DMS 273 (cell line): ENCODE data around the gene RAF1.
A peak's percentile ranks its signal among the peaks of the same experiment; 100 is the strongest.
"Not testable (repeated sequence)": the region's sequence is repeated elsewhere in the genome, so short reads cannot be mapped to it uniquely, and the experiment has no call there.

Experiments used
- DNase-seq: peaks from one replicate; lab custom pipeline; 2025; ENCODE audit not compliant: unreplicated experiment; lab: John Stamatoyannopoulos, UW

The RAF1 gene

DNA sequence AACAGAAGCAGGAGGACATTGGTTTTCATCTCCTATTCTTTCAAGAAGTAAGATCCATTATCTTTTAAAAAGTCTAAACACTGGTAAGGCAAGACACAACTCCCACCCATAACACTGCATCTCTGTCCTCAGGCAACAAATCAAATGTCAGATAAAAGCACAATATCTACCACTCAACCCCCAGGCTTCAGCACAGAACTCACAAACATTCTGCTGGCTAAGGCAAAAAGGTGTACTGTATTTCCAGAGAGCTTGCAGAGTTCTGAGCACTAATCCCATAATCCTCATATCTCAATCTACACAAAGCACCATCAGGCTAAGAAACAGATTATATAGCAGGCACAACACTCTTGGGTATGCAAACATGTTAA is 20.9 kb downstream of the RAF1 start:
- no peak for DNase-seq

GRCh38 chr3:12640853-12641252 is 23.1 kb downstream of the RAF1 start:
- DNase-seq: not testable (repeated sequence)

DNA sequence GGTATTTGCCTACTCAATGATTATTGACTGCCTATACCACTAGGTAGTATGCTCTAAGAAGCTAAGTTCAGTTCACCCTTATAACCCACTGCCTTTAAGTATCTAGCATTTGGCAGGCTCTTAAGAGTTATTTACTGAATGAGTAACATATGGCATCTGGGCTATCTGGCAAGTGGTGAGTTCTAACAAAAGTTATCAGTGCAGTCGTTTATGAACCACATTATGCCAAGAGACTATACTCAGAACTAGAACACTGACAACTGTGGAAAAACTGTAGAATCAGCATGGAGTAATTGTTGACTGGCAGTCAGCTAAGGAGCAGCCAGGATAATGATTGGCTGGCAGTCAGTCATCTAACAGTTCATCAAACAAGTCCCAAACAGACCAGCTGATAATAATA is 25.8 kb downstream of the RAF1 start:
- DNase-seq: peak; percentile 85

DNA sequence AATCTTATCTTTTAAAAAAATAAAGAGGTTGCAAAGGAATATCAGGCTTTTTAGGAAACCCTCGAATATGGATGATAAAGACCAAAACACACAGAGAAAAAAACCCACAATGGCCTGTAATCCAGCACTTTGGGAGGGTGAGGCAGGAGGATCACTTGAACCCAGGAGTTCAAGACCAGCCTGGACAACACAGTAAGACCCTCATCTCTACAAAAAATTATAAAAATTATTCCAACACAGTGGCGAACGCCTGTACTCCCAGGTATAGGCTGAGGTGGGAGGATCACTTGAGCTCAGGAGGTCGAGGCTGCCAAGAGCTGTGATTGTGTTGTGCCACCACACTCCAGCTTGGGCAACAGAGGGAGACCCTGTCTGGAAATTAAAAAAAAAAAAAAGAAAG is 30.8 kb downstream of the RAF1 start:
- DNase-seq: no peak

- DNase-seq: no peak
Observed at GRCh38 chr3:12632523-12632922, 31.4 kb downstream of the RAF1 start.

- not testable (repeated sequence) for DNase-seq
Observed at GRCh38 chr3:12630843-12631242, 33.1 kb downstream of the RAF1 start.

DNA sequence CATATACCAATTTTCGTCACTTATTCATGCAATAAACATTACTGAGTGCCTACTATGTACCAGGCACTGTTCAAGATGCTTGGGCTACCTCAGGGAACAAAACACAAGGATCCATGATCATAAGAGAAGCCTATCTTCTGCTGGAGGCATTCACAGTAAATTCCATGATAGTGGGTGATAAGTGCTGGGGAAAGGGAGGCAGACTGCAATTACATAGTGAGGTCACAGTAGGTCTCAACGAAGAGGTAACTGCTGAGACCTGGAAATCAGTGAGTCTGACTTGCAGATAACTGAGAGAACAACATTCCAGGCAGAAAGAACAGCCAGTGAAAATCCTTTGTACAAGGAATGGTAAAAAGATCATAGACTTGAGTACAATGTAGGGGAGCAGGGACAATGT is 33.6 kb downstream of the RAF1 start:
- no peak for DNase-seq

- peak; percentile 22 for DNase-seq
Observed at GRCh38 chr3:12629560-12629959, 34.4 kb downstream of the RAF1 start.

GRCh38 chr3:12628813-12629212 is 35.1 kb downstream of the RAF1 start:
- no peak for DNase-seq

DNA sequence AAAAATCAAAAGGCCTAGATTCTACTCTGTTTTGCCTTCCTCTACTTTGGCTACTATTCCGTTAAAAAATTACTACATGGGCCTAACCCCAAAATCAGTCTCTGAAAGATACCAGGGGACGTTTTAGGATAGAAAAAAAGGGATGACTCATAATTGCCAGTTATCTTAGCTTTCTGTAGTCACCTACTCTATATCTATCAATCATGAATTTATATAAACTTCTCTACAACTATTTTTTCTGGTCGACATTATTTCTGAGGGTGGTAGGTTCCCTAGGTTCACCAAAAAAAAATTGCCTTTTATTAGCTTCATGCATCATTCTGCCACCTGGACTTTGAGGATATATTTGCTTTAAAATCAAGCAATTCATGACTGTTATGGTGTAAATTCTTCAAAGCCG is 36.5 kb downstream of the RAF1 start:
- no peak for DNase-seq

GRCh38 chr3:12624964-12625363 is 39.0 kb downstream of the RAF1 start:
- DNase-seq: not testable (repeated sequence)

GRCh38 chr3:12624056-12624455 is 39.9 kb downstream of the RAF1 start:
- no peak for DNase-seq

- no peak for DNase-seq
Observed at GRCh38 chr3:12622335-12622734, 41.6 kb downstream of the RAF1 start.

GRCh38 chr3:12620729-12621128 is 43.2 kb downstream of the RAF1 start:
- no peak for DNase-seq

DNA sequence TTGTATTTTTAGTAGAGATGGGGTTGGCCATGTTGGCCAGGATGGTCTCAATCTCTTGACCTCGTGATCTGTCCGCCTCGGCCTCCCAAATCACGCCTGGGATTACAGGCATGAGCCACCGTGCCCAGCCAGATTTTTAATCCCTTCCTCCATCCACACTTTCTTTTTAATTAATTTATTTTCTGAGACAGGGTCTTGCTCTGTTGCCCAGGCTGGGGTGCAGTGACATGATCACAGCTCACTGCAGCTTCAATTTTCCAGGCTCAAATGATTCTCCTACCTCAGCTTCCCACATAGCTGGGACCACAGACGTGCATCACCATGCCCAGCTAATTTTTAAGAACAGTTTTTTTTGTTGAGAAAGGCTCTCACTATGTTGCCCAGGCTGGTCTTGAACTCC is 43.6 kb downstream of the RAF1 start:
- no peak for DNase-seq

DNA sequence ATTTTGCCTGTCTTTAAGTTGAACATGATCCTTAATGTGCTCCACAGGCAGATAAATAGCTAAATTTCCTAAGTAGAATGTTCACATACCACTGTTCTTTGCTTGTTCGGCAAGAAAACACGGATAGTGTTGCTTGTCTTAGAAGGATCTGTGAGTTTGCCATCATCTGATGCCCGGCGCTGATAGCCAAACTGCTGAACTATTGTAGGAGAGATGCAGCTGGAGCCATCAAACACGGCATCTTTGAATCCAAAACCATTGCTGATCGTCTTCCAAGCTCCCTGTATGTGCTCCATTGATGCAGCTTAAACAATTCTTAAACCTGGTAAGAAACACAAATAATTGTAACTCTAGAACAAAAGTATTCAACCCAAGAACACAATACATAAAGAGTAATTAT is 45.5 kb downstream of the RAF1 start:
- DNase-seq: no peak

GRCh38 chr3:12615266-12615665 is 48.7 kb downstream of the RAF1 start:
- no peak for DNase-seq

DNA sequence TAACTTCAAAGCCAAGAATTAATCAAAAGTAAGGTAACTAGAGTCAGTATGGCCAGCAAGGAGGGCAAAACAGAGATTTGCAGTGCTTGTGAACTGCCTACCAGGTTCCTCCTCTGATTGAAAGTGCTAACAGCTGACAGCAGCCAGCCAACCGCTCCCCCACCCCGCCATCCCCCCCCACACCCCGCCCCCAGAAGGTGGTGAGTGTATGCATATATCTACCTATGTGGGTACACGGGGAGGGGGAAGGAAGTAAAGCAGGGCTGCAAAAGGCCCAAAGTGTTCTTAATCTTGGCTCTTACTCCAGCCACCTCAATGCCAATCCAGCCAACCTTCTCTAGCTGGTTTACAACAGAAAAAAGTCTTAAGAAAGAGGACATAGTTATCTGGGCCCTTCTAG is 50.7 kb downstream of the RAF1 start:
- no peak for DNase-seq

GRCh38 chr3:12612514-12613226 is 51.2 kb downstream of the RAF1 start:
- DNase-seq: no peak

GRCh38 chr3:12611117-12611516 is 52.8 kb downstream of the RAF1 start:
- DNase-seq: no peak

- DNase-seq: no peak
Observed at GRCh38 chr3:12608376-12608775, 55.5 kb downstream of the RAF1 start.

DNA sequence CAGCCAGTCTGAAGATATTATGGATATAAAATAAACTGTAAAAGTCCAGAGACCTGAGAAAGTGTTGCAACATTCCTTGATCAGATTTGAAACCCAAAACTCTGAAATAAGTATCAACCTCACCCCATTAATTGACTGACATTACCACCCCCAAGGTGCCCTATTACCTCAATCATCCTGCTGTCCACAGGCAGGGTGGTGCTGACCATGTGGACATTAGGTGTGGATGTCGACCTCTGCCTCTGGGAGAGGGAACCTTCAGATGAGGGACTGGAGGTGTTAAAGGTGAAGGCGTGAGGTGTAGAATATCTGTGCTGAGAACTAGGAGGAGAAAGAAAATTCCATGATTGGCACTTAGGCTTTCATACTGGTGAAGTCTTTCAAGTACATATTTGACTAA is 59.9 kb downstream of the RAF1 start:
- DNase-seq: no peak

DNA sequence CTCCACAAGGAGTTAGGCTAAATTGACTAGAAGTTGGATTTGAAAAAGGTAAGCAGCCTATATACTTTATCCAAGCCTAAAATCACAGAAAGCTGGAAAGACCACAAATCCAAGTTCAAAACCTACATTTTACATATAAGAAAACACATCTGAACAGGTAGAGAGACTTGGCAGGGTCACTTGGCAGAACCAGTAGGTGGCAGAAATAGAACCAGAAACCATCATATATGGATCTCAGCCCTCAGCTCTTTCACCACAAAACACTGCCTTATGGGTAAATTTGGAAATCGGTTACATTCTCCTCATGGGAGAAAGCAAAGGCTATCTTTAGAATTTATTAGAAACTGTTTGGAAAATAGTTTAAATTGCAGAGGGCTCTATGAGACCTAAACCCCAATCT is 62.8 kb downstream of the RAF1 start:
- DNase-seq: no peak
